Measurements from ENCODE around the gene RPL7A. TPM values are rescaled to one million over a fixed set of nuclear protein-coding genes. Genes with fewer than 3 reads are reported as not detected.
"Not testable (repeated sequence)": the region's sequence is repeated elsewhere in the genome, so short reads cannot be mapped to it uniquely, and the experiment has no call there.

RPL7A gene
- total RNA-seq, 1 experiment from 2014 or later, result 3,575 TPM

DNA sequence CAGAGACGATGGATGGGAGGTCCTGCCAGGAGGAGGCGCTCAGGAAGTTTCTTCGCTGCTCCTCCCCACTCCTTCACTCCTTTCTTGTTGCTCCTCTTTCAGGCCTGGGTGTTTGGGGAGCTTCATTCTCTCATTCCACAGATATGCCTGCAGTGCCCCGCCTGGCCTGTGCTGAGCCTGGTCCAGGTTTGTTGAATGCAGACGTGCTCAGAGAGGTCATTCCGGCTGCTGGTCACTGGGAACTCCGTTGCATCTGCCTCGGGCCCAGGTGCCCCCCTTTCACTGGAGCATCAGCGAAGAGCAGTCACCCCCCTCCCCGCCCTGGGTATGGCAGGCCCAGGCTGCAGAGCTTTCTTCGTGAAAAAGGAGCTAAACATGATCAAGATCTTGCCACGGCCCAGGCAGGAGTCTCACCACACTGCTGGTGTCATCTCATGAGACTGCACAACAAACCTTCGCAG lies 27.6 kb upstream of the RPL7A start:
- no peaks in the 10 kb centered on the region for H3K36me3 ChIP-seq
- H3K4me3 ChIP-seq, result no peak overlapping the region
- no peaks in the 10 kb centered on the region for H3K4me1 ChIP-seq
- H3K9me3 ChIP-seq (replicated peaks), result no peaks in the 10 kb centered on the region; the same call in 1 of the 2 replicates
- no peak overlapping the region for H3K27ac ChIP-seq
- no peak for DNase-seq
- H3K27me3 ChIP-seq, result peaks cover 9% of the 10 kb centered on the region; the same call in 1 of the 2 replicates

DNA sequence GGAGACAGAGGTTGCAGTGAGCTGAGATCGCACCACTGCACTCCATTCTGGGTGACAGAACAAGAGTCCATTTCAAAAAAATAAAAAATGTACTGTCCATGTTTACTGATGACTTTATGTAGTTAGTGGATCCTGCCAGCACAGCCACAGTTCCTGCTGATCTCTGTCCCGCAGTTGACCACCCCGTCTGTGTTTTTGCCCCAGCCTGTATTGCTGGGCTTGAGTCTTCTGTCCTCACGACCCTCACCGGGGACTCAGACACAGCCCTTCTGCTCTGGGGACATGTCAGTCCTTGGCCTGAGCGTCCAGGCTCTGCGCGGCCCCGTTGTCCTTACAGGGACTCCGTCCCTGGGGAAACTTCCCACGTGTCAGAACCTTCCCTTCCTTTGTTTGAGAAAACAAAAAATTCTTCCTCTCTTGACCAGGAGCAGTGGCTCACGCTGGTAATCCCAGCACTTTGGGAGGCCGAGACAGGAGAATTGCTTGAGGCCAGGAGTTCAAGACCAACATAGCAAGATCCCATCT lies 26.5 kb upstream of the RPL7A start:
- Histone ChIP-seq H3K36me3 (no peaks in the 10 kb centered on the region), H3K4me3 (no peak overlapping the region), H3K4me1 (no peaks in the 10 kb centered on the region), H3K9me3 (replicated peaks) (no peaks in the 10 kb centered on the region), H3K27ac (no peak overlapping the region), H3K27me3 (peaks cover 9% of the 10 kb centered on the region; the same call in 1 of the 2 replicates)
- DNase-seq, result no peak

DNA sequence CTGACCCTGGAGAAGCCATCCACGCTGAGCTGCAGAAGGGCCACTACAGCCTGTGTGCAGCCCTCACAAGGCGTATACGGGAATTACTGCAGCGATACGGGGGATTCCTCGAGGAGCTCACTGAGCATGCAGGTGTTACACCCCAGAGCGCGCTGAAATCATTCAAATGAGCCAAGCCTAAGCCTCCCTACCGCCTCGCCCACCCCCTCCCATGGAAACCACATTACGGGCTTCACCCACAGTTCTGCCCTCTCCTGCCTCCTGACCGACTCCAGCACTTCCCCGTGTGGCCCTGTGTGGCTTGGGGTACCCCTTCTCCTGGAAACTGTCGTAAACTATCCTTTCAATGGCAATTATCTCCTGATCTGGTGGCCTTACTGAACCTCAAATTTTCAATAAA lies 25.3 kb upstream of the RPL7A start:
- no peak overlapping the region for H3K4me3 ChIP-seq
- H3K27me3 ChIP-seq, result peaks cover 9% of the 10 kb centered on the region; the same call in 1 of the 2 replicates
- no peaks in the 10 kb centered on the region for H3K4me1 ChIP-seq
- H3K36me3 ChIP-seq, result no peaks in the 10 kb centered on the region
- H3K27ac ChIP-seq, result no peak overlapping the region
- no peak for DNase-seq
- no peaks in the 10 kb centered on the region for H3K9me3 ChIP-seq (replicated peaks)

DNA sequence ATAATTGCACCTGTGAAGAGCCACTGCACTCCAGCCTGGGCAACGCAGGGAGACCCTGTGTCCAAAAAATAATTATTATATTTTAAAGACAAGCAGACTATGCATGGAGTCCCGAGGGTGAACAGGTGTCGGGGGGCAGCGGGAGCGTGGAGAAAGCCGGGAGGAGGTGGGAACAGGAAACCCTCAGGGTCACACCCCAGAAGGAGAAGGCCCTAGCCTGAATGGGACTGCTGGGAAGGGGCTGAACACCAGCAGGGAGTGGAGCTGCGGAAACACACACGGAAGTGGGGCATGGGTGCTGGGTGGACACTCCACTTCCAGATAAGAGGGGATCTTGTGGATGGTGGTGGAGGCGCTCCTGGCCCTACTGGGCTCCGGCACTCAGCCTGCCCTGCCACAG lies 24.8 kb upstream of the RPL7A start:
- Histone ChIP-seq H3K4me1 (no peaks in the 10 kb centered on the region), H3K9me3 (replicated peaks) (no peaks in the 10 kb centered on the region), H3K36me3 (no peaks in the 10 kb centered on the region), H3K27me3 (peaks cover 9% of the 10 kb centered on the region; the same call in 1 of the 2 replicates), H3K4me3 (no peak overlapping the region), H3K27ac (no peak overlapping the region)
- no peak for DNase-seq

DNA sequence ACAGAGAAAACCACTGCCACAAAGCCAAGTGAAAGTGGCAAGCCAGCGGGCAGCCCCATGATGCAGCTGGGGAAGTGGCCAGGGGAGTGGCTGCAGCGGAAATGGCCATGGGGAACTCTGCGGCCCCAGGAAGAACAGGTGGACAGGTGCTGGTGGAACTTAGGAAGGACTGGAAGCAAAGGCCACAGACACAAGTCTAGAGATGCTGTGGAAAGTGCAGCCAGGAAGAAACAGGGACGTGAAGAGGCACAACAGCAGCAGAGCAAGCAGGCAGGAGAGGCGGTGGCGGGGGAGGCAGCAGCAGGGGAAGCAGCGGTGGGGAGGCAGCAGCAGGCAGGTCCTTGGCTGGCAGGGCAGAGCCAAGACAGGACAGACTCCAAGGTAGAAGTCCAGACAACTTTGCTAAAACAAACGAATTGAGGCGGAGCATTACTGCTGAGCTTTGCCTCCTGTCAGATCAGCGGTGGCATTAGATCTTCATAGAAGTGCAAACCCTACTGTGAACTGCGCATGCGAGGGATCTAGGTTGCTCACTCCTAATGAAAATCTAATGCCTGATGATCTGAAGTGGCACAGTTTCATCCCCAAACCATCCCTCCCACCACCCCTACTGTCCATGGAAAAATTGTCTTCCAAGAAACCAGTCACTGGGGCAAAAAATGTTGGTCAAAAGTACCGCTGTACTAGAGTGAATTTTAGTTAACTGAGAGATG lies 23.9 kb upstream of the RPL7A start:
- Histone ChIP-seq H3K4me3 (no peak overlapping the region), H3K27me3 (peaks cover 7% of the 10 kb centered on the region; the same call in 1 of the 2 replicates), H3K36me3 (no peaks in the 10 kb centered on the region), H3K9me3 (replicated peaks) (no peaks in the 10 kb centered on the region), H3K4me1 (no peaks in the 10 kb centered on the region), H3K27ac (no peak overlapping the region)
- DNase-seq, result no peak

DNA sequence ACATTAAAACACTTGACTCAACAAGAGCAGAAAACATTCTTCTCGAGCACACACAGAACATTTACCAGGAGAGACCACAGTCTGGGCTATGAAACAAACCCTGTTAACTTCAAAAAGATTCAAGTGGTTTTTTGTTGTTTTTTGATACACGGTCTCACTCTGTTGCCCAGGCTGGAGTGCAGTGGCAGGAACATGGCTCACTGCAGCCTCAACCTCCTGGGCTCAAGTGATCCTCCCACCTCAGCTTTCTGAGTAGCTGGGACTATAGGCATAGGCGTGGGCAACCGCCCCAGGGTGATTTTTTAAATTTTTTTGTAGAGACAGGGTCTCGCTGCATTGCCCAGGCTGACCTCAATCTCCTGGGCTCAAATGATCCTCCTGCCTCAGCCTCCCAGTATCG lies 21.0 kb upstream of the RPL7A start:
- DNase-seq; H3K4me1 ChIP-seq; H3K27me3 ChIP-seq; H3K27ac ChIP-seq; H3K9me3 ChIP-seq (replicated peaks); H3K4me3 ChIP-seq: not testable (repeated sequence)
- H3K36me3 ChIP-seq, result peaks cover 18% of the 10 kb centered on the region

DNA sequence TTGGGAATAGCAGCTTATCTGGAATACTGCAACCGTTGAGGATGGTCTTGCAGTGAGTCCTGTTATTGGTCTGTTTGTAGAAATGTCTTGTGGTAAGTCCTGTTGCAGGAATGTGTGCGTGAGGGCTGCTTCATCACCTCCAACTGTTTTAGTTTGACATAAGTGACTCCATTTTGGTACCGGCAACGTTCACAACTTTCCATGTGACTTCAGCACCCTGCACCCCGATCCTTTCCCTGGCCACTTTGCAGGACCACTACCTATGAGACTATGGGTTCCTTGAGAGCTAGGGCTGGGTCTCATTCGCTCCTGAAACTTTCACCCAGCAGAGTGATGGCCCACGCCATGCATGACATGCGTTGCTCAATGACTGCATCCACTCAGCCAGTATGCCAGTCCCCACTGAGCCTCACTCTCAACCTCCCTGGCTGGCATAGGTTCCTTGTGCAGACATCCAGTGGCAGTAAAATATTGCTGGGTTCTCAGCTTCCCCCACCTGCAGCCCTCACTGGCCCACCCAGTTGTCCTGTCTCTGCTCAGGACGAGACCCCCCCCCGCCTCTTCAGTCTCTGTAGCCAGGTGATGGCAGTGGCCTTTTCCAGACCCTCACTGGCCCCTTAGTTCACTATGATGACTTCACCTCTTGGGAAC lies 20.1 kb upstream of the RPL7A start:
- DNase-seq, result no peak
- Histone ChIP-seq H3K27ac (no peak overlapping the region), H3K9me3 (replicated peaks) (no peaks in the 10 kb centered on the region), H3K36me3 (peaks cover 25% of the 10 kb centered on the region), H3K4me1 (no peaks in the 10 kb centered on the region), H3K4me3 (no peak overlapping the region), H3K27me3 (no peaks in the 10 kb centered on the region)

DNA sequence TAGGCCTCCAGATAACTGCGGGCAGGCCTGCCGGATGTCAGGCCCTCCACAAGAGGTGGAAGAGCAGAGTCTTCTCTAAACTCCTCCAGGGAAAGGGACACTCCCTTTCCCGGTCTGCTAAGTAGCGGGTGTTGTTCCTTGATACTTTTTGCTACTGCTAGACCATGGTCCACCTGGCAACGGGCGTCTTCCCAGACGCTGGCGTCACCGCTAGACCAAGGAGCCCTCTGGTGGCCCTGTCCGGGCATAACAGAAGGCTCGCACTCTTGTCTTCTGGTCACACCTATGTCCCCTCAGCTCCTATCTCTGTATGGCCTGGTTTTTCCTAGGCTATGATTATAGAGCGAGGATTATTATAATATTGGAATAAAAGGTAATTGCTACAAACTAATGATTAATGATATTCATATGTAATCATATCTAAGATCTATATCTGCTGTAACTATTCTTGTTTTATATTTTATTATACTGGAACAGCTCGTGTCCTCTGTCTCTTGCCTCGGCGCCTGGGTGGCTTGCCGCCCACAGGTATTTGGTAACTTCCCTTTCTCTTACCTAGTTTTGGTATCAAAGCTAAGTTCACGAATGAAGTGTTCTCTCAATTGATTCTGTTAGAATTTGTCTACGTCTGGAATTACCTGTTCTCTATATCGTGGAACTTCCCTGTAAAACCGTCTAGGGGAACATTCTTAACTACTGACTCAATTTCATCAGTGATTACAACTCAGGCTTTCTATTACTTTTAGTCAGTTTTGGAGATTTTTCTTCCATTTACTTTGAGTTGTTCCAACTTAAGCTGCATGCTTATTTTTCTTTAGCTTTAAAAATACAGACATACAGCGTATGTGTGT lies 18.5 kb upstream of the RPL7A start:
- not testable (repeated sequence) for DNase-seq; H3K4me1 ChIP-seq; H3K27me3 ChIP-seq; H3K4me3 ChIP-seq; H3K9me3 ChIP-seq (replicated peaks); H3K27ac ChIP-seq
- H3K36me3 ChIP-seq, result peaks cover 41% of the 10 kb centered on the region

DNA sequence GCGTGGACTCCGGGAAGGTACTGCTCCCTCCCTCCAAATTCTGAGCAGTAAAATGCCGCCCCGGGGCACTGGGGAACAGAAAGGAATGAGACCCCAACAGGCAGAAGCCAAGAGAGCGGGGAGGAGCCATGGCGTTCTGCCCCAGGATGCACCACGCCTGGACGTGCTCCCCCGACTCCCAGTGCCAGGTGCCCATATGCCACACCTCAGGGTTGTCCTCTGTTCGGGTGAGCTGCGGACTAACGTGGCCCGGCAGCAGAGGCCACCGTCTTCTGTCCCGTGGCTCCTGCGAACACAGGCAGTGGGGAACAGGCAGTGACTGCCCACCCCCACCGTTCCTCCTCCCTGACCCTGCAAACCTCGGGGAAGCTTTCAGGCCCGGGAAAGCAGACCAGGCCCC lies 16.8 kb upstream of the RPL7A start:
- H3K27ac ChIP-seq, result no peak overlapping the region
- no peaks in the 10 kb centered on the region for H3K27me3 ChIP-seq
- H3K4me1 ChIP-seq, result no peaks in the 10 kb centered on the region
- no peak for DNase-seq
- no peaks in the 10 kb centered on the region for H3K9me3 ChIP-seq (replicated peaks)
- peaks cover 44% of the 10 kb centered on the region for H3K36me3 ChIP-seq
- H3K4me3 ChIP-seq, result no peak overlapping the region

DNA sequence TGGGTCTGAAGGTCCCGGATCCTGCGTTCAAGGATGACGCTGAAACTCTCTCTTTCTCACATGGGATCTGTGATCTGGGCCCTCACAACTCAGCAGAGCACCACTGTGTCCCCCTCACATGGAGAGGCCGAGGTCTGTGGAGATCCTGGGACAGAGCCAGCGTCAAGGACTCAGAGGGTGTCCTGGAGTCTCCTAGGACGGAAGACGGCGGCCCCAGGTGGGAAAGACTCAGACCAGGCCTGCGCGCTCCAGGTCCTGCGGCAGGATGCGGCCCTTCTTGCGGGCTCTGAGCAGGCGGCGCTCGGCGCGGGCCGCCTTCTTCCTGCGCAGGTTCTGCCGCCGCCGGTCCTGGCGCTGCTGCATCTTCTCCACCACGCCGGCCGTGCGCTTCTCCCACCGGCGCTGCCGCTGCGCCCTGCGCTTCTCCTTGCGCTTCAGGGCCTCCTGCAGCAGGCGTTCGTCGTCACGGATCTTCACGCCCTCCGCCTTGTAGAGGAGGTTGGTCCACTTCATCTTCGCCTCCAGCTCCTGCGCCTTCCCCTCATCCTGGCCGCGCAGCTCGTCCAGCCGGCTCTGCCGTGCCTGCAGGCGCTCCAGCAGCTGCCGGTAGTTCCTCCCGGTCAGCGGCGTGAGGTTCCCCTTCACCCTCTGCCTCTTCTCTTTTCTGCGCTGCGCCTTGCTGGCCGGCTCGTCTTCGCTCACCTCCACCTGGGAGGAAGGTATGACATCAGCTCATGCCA lies 16.2 kb upstream of the RPL7A start:
- no peaks in the 10 kb centered on the region for H3K27me3 ChIP-seq
- no peak overlapping the region for H3K4me3 ChIP-seq
- H3K27ac ChIP-seq, result no peak overlapping the region
- H3K4me1 ChIP-seq, result no peaks in the 10 kb centered on the region
- H3K9me3 ChIP-seq (replicated peaks), result no peaks in the 10 kb centered on the region
- peaks cover 44% of the 10 kb centered on the region for H3K36me3 ChIP-seq
- no peak for DNase-seq

DNA sequence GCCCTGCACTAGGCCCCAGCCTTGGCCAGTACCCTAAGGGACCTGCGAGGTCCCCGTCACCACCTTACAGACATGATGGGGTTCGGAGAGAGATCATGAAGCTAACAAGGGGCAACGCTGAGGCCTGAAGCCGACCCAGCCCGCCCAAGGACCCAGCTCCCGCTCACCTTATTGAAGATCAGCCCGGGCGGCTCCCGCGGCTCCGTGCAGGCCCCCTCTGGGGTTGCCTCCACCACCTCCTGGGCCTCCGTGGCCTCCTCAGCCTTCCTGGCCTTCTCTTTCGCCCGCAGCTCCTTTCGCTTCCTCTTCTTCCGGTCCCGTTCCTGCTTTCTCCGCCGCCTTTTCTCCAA lies 15.7 kb upstream of the RPL7A start:
- Histone ChIP-seq H3K9me3 (replicated peaks) (no peaks in the 10 kb centered on the region), H3K4me3 (no peak overlapping the region), H3K27ac (no peak overlapping the region), H3K4me1 (no peaks in the 10 kb centered on the region), H3K36me3 (peaks cover 44% of the 10 kb centered on the region), H3K27me3 (no peaks in the 10 kb centered on the region)
- no peak for DNase-seq

DNA sequence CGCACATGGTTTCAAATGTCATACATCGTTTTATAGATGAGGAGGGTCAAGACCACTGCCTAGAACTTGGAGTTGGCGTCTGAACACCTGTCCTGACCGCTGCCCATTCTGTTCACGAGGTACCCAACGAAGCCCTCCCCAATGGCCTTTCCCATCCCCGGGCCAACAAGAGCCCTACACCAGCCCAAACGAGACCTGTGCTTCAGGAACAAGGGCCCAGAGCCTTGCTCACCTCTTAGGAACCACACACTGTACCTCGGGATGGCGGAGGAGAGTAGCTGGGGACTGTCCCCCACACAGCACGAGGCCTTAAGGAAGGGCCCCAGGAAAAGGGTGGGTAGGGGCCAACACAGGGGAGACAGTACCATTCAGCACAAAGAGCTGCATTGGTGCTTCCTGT lies 15.0 kb upstream of the RPL7A start:
- Histone ChIP-seq H3K4me3 (no peak overlapping the region), H3K9me3 (replicated peaks) (no peaks in the 10 kb centered on the region), H3K4me1 (no peaks in the 10 kb centered on the region), H3K27me3 (no peaks in the 10 kb centered on the region), H3K27ac (no peak overlapping the region), H3K36me3 (peaks cover 44% of the 10 kb centered on the region)
- DNase-seq, result no peak

DNA sequence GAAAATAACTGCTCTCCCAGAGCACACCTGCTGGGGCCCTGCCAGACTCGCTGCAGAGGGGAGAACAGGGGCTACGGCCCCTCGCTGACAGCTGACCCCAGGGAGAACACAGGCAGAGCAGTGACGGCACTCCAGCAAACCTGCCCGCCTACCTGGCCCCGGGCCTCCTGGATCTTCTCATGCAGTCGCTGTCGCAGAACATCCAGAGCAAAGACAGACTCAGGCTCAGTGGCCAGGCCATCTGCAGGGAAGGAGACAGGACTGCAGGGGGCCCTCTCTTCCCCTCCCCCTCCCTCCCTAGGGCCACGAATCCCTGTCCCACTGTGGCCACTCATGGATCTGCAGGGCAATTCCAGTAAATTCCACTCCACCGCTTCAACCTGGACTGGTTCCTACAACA lies 14.5 kb upstream of the RPL7A start:
- Histone ChIP-seq H3K27me3 (no peaks in the 10 kb centered on the region), H3K4me3 (no peak overlapping the region), H3K27ac (no peak overlapping the region), H3K9me3 (replicated peaks) (no peaks in the 10 kb centered on the region), H3K36me3 (peaks cover 44% of the 10 kb centered on the region), H3K4me1 (no peaks in the 10 kb centered on the region)
- DNase-seq, result no peak

DNA sequence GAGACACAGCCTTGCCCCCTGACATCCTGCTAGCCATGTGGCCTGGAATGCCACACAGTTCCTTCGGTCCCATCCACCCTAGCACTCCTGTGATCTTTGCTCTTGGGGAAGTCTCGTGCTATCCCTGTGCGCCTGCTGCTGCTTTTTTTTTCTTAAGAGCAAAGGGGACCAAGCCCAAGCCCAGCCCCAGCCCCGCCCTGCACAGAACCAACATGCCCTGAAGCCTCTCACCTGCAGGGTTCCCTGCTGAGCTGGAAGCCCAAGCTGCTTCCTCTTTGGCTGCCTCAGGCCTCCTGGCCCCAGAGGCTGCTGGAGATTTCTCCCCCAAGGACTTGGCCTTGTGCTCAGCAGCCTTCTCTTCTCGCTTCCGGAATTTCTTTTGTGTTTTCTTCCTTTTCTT lies 13.9 kb upstream of the RPL7A start:
- Histone ChIP-seq H3K36me3 (peaks cover 44% of the 10 kb centered on the region), H3K4me3 (no peak overlapping the region), H3K9me3 (replicated peaks) (no peaks in the 10 kb centered on the region), H3K27me3 (no peaks in the 10 kb centered on the region), H3K27ac (no peak overlapping the region), H3K4me1 (no peaks in the 10 kb centered on the region)
- DNase-seq, result no peak

Measured in SJCRH30 (cell line).